CD4-positive, alpha-beta T cell treated with Interleukin-6 for 4 hours (primary cell): ENCODE measurements around the gene TTC14.
A peak's percentile ranks its signal among the peaks of the same experiment; 100 is the strongest.
"Not testable (repeated sequence)": the region's sequence is repeated elsewhere in the genome, so short reads cannot be mapped to it uniquely, and the experiment has no call there.

Source experiments
- DNase-seq: peaks from one replicate; pipeline ENCODE4 v3.0.0-alpha.2; 2020; ENCODE audit warnings: mixed read lengths

Gene TTC14

GRCh38 chr3:180601688-180602666, at the start of gene TTC14:
TTC14 (plus strand) TSS chr3:180602163; CDS start chr3:180602262, 99 bp downstream.
- peak; percentile 94 for DNase-seq

GRCh38 chr3:180563406-180563805, 38.6 kb upstream of the TTC14 start:
- DNase-seq = no peak

GRCh38 chr3:180564676-180565075, 37.3 kb upstream of the TTC14 start:
- no peak for DNase-seq

GRCh38 chr3:180570238-180570637, 31.7 kb upstream of the TTC14 start:
- no peak for DNase-seq

- DNase-seq = no peak
These were observed 29.9 kb upstream of the TTC14 start for GRCh38 chr3:180571831-180572598.

- DNase-seq = no peak
These were observed 26.4 kb upstream of the TTC14 start for GRCh38 chr3:180575571-180575970.

- DNase-seq = no peak
These were observed 21.0 kb upstream of the TTC14 start for GRCh38 chr3:180580934-180581333.

GRCh38 chr3:180590396-180590795, 11.6 kb upstream of the TTC14 start:
- no peak for DNase-seq

- not testable (repeated sequence) for DNase-seq
These were observed 8.3 kb upstream of the TTC14 start for GRCh38 chr3:180593631-180594030.

- DNase-seq = no peak
These were observed 7.1 kb upstream of the TTC14 start for GRCh38 chr3:180594631-180595558.

GRCh38 chr3:180595559-180595935, 6.4 kb upstream of the TTC14 start:
- no peak for DNase-seq

GRCh38 chr3:180600473-180600872, 1.5 kb upstream of the TTC14 start:
- DNase-seq = no peak

GRCh38 chr3:180611006-180611405, 9.0 kb downstream of the TTC14 start:
- DNase-seq = no peak

- no peak for DNase-seq
These were observed 10.4 kb downstream of the TTC14 start for GRCh38 chr3:180612364-180612763.

- DNase-seq = no peak
These were observed 14.0 kb downstream of the TTC14 start for GRCh38 chr3:180615954-180616353.

GRCh38 chr3:180617049-180617448, 15.1 kb downstream of the TTC14 start:
- no peak for DNase-seq

- DNase-seq = not testable (repeated sequence)
These were observed 16.6 kb downstream of the TTC14 start for GRCh38 chr3:180618563-180618962.

GRCh38 chr3:180619723-180620122, 17.8 kb downstream of the TTC14 start:
- no peak for DNase-seq

- DNase-seq = no peak
These were observed 22.8 kb downstream of the TTC14 start for GRCh38 chr3:180624714-180625113.

GRCh38 chr3:180626844-180627243, 24.9 kb downstream of the TTC14 start:
- no peak for DNase-seq

GRCh38 chr3:180630371-180630770, 28.4 kb downstream of the TTC14 start:
- DNase-seq = no peak

- no peak for DNase-seq
These were observed 29.4 kb downstream of the TTC14 start for GRCh38 chr3:180631317-180631716.

GRCh38 chr3:180633722-180634121, 31.8 kb downstream of the TTC14 start:
- DNase-seq = no peak
